ENCODE data around the gene GJD3.
"Not testable (repeated sequence)": the region's sequence is repeated elsewhere in the genome, so short reads cannot be mapped to it uniquely, and the experiment has no call there.

Gene GJD3

DNA sequence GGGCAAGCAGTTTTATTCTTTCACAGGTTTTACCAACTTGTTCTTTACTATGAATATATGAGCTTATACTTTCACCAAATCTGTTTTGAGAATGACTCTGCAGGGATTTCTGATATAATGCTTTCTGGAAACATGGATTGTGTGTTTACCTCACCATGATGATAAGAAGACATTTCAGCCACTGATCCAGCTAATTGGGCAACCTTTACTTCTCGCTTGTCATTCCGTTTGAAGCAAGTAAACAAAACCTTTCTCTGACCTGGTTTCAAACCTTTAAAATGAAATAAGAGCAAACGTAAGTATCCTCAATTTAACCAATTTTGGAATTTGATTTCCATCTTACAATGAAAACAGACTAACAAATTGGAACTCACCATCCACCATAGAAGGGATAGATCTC is 39.5 kb upstream of the GJD3 start:
- TF ChIP-seq, protein P1, sequence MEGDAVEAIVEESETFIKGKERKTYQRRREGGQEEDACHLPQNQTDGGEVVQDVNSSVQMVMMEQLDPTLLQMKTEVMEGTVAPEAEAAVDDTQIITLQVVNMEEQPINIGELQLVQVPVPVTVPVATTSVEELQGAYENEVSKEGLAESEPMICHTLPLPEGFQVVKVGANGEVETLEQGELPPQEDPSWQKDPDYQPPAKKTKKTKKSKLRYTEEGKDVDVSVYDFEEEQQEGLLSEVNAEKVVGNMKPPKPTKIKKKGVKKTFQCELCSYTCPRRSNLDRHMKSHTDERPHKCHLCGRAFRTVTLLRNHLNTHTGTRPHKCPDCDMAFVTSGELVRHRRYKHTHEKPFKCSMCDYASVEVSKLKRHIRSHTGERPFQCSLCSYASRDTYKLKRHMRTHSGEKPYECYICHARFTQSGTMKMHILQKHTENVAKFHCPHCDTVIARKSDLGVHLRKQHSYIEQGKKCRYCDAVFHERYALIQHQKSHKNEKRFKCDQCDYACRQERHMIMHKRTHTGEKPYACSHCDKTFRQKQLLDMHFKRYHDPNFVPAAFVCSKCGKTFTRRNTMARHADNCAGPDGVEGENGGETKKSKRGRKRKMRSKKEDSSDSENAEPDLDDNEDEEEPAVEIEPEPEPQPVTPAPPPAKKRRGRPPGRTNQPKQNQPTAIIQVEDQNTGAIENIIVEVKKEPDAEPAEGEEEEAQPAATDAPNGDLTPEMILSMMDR (conservative IDR thresholded peaks at IDR 0.05; ENCODE audit: low read depth), result no peak
- POLR2A ChIA-PET (ENCODE audit: low non-redundant PET), result no interaction called here
- CTCF ChIA-PET, result no interaction called here
- no peak overlapping the region for H3K27ac ChIP-seq
- no peak for DNase-seq (ENCODE audit: low spot score)

DNA sequence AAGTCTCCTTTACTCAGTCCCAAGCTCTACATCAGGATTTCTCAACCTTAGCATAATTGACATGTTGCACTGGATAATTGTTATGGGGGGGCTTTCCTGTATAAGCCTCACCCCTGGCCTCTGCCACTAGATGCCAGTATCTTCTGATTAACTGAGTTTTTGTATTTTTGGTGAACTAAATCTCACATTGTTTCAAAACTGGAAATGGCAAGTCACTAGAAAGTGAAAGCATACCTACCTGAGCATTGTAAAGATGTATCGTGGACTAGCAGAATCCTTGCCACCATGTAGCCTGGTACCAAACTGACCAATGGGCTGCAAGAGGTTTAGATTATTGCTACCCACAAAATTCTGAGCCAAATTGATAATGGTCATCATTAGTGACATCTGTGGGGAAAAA is 38.1 kb upstream of the GJD3 start:
- TF ChIP-seq, protein P1 (conservative IDR thresholded peaks at IDR 0.05; ENCODE audit: low read depth), result no peak
- ChIA-PET POLR2A (ENCODE audit: low non-redundant PET) (no interaction called here), CTCF (no interaction called here)
- no peak overlapping the region for H3K27ac ChIP-seq
- no peak for DNase-seq (ENCODE audit: low spot score)

DNA sequence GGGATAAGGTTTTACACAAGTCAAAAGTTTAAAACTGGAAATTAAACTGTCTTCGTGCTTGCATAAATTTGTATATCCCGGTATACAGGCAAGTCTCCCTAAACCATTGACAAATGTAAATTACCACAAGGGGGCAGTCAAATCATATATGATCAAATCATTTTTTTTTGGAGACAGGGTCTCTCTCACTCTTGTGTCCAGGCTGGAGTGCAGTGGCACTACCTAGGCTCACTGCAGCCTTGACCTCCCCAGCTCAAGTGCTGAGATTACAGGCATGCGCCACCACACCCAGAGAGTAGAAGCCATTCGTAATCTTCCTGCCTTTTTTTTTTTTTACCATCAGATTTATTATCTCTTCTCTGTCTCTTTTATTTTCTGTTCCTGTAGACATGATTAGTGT is 34.6 kb upstream of the GJD3 start:
- peak; percentile 23 for DNase-seq (ENCODE audit: low spot score)
- ChIA-PET POLR2A (ENCODE audit: low non-redundant PET) (no interaction called here), CTCF (interaction anchor here (0.6 to 0.7 kb wide), 4 partner anchors 8 to 131 kb away, joined by 3 to 8 read pairs (median 4); no protein-coding TSS in a partner anchor)
- TF ChIP-seq, protein P1 (conservative IDR thresholded peaks at IDR 0.05; ENCODE audit: low read depth), result peak; percentile 68
- no peak overlapping the region for H3K27ac ChIP-seq

DNA sequence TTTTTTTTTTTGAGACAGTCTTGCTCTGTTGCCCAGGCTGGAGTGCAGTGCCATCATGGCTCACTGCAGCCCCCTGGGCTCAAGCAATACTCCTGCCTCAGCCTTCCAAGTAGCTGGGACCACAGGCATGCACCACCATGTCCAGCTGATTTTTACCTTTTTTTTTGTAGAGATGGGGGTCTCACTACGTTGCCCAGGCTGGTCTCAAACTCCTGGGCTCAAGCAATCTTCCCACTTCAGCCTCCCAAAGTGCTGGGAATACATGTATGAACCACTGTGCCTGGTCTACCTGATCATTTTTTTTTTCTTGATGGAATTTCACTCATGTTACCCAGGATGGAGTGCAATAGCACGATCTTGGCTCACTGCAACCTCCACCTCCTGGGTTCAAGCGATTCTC is 22.0 kb upstream of the GJD3 start:
- CTCF ChIA-PET, result interaction anchor here (0.6 kb wide), 1 partner anchor 63 kb away, joined by 3 read pairs; no protein-coding TSS in a partner anchor
- DNase-seq (ENCODE audit: low spot score); POLR2A ChIA-PET (ENCODE audit: low non-redundant PET): not testable (repeated sequence)
- H3K27ac ChIP-seq, result peak overlapping the region; percentile 47

DNA sequence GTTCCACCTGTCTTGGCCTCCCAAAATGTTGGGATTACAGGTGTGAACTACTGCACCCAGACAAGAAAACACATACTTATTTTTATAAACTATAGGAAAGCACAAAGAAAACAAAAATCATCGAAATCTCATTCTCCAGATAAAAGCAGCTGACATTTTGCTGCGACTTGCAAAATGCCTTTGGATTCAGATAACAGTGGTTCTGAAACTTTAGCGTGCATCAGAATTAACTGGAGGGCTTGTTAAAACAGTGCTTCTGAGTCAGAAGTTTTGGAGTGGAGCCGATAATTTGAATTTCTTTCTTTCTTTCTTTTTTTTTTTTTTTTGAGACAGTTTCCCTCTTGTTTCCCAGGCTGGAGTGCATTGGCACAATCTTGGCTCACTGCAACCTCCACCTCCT is 17.7 kb upstream of the GJD3 start:
- H3K27ac ChIP-seq, result no peak overlapping the region
- DNase-seq (ENCODE audit: low spot score), result no peak
- POLR2A ChIA-PET (ENCODE audit: low non-redundant PET), result no interaction called here
- TF ChIP-seq, protein P1 (conservative IDR thresholded peaks at IDR 0.05; ENCODE audit: low read depth), result no peak
- CTCF ChIA-PET, result no interaction called here

DNA sequence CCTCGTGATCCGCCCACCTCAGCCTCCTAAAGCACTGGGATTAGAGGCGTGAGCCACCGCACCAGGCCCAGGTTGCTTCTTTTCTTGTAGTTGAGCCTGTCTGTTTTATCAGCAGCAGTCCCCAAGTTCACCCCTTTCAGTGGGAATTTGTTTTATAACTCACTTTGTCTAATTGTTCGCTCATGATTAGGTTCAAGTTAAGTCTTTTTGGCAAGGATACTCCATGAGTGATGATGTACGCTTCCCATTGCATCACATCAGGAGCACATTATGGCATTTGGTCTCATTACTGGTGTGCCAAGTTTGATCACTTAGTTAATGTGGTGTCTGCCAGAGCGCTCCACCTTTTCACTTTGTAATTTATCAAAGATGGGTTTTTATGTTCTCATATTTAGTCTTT is 14.4 kb upstream of the GJD3 start:
- no peak overlapping the region for H3K27ac ChIP-seq
- no peak for DNase-seq (ENCODE audit: low spot score)
- TF ChIP-seq, protein P1 (conservative IDR thresholded peaks at IDR 0.05; ENCODE audit: low read depth), result no peak
- ChIA-PET CTCF (interaction anchor here (0.6 kb wide), 1 partner anchor 14 kb away, joined by 5 read pairs; no protein-coding TSS in a partner anchor), POLR2A (ENCODE audit: low non-redundant PET) (no interaction called here)

DNA sequence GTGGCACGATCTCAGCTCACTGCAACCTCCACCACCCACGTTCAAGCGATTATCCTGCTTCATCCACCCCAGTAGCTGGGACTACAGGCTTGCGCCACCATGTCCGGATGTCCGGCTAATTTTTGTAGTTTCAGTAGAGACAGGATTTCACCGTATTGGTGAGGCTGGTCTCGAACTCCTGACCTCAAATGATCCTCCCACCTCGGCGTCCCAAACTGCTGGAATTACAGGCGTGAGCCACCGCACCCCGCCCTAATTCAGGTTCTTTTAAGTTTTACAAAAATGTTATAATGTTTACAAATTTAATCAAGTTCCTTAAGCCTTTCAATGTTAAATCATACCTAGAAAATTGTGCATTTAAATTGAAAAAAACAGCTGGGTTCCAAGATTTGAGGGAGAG is 13.3 kb upstream of the GJD3 start:
- no peak for DNase-seq (ENCODE audit: low spot score)
- TF ChIP-seq, protein P1 (conservative IDR thresholded peaks at IDR 0.05; ENCODE audit: low read depth), result no peak
- no peak overlapping the region for H3K27ac ChIP-seq
- POLR2A ChIA-PET (ENCODE audit: low non-redundant PET), result interaction anchor here (0.5 kb wide), 1 partner anchor 15 kb away, joined by 4 read pairs; no protein-coding TSS in a partner anchor
- CTCF ChIA-PET, result no interaction called here

DNA sequence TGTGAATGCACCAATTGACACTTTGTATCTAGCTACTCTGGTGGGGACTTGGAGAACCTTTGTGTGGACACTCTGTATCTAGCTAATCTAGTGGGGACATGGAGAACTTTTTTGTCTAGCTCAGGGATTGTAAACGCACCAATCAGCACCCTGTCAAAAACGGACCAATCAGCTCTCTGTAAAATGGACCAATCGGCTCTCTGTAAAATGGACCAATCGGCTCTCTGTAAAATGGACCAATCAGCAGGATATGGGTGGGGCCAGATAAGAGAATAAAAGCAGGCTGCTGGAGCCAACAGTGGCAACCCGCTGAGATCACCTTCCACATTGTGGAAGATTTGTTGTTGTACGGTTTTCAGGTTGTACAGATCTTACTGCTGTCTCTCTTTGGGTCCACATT is 12.0 kb upstream of the GJD3 start:
- POLR2A ChIA-PET (ENCODE audit: low non-redundant PET), result interaction anchor here (0.6 kb wide), 1 partner anchor 75 kb away, joined by 13 read pairs; no protein-coding TSS in a partner anchor
- CTCF ChIA-PET, result interaction anchor here (0.6 kb wide), 1 partner anchor 291 kb away, joined by 3 read pairs; no protein-coding TSS in a partner anchor

DNA sequence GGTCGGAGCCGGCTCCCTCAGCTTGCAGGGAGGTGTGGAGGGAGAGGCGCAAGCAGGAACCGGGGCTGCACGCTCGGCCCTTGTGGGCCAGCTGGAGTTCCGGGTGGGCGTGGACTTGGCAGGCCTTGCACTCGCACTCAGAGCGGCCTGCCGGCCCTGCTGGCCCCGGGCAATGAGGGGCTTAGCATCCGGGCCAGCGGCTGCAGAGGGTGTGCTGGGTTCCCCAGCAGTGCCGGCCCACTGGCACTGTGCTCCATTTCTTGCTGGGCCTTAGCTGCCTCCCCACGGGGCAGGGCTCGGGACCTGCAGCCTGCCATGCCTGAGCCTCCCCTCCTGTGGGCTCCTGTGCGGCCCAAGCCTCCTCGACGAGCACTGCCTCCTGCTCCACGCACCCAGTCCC is 11.2 kb upstream of the GJD3 start:
- CTCF ChIA-PET, result interaction anchor here (0.6 kb wide), 2 partner anchors 17 to 292 kb away, joined by 3 read pairs; no protein-coding TSS in a partner anchor
- POLR2A ChIA-PET (ENCODE audit: low non-redundant PET), result interaction anchor here (0.6 kb wide), 1 partner anchor 76 kb away, joined by 13 read pairs; no protein-coding TSS in a partner anchor

More for the DNA sequence above, 12.0 kb upstream of the GJD3 start:
- DNase-seq (ENCODE audit: low spot score); H3K27ac ChIP-seq: not testable (repeated sequence)

More for the DNA sequence above, 11.2 kb upstream of the GJD3 start:
- not testable (repeated sequence) for DNase-seq (ENCODE audit: low spot score); H3K27ac ChIP-seq
